Glutamatergic neuron (in vitro differentiated cells): Measurements from ENCODE around the gene C6orf52. TPM values are rescaled to one million over a fixed set of nuclear protein-coding genes. Genes with fewer than 3 reads are reported as not detected.

ENCODE experiments used
- DNase-seq: peaks from one replicate; pipeline ENCODE4 v3.0.0; 2022
- H3K27ac Mint-ChIP-seq: one replicate; pipeline ENCODE4 v1.8.0; 2020; ENCODE audit warnings: mild to moderate bottlenecking, mixed read lengths, inconsistent platforms; ENCODE audit not compliant: unreplicated experiment
- H3K27me3 Mint-ChIP-seq: one replicate; pipeline ENCODE4 v1.8.0; 2020; ENCODE audit warnings: mild to moderate bottlenecking, moderate library complexity, mixed read lengths, inconsistent platforms; ENCODE audit not compliant: unreplicated experiment
- H3K36me3 Mint-ChIP-seq: one replicate; pipeline ENCODE4 v1.8.0; 2020; ENCODE audit warnings: mild to moderate bottlenecking, mixed read lengths, inconsistent platforms; ENCODE audit not compliant: unreplicated experiment
- H3K4me1 Mint-ChIP-seq: one replicate; pipeline ENCODE4 v1.8.0; 2020; ENCODE audit warnings: mild to moderate bottlenecking, low read depth, mixed read lengths, inconsistent platforms; ENCODE audit not compliant: unreplicated experiment
- H3K4me3 Mint-ChIP-seq: one replicate; pipeline ENCODE4 v1.8.0; 2020; ENCODE audit warnings: mild to moderate bottlenecking, mixed read lengths, inconsistent platforms; ENCODE audit not compliant: unreplicated experiment
- H3K9me3 Mint-ChIP-seq: one replicate; pipeline ENCODE4 v1.8.0; 2020; ENCODE audit warnings: mild to moderate bottlenecking, moderate library complexity, mixed read lengths, inconsistent platforms; ENCODE audit not compliant: unreplicated experiment
- total RNA-seq: library from RNA; stranded (reverse); fragmentation: NEBNext Ultra II Directional; extraction: Animal tissue kit (Norgen Biotek cat#: 25700); gene quantifications from one replicate; pipeline ENCODE4 v1.2.1, GENCODE V29; 2021; ENCODE audit not compliant: unreplicated experiment
- TF ChIP-seq, protein P1 (sequence below): fragments of 200-600 bp; sonication (generic); IDR thresholded peaks from one replicate; pipeline ENCODE4 v1.5.0; 2021; ENCODE audit not compliant: partially characterized antibody, unreplicated experiment

C6orf52 gene
- total RNA-seq, 1 donor from 2014 or later: 4.1 TPM

DNA sequence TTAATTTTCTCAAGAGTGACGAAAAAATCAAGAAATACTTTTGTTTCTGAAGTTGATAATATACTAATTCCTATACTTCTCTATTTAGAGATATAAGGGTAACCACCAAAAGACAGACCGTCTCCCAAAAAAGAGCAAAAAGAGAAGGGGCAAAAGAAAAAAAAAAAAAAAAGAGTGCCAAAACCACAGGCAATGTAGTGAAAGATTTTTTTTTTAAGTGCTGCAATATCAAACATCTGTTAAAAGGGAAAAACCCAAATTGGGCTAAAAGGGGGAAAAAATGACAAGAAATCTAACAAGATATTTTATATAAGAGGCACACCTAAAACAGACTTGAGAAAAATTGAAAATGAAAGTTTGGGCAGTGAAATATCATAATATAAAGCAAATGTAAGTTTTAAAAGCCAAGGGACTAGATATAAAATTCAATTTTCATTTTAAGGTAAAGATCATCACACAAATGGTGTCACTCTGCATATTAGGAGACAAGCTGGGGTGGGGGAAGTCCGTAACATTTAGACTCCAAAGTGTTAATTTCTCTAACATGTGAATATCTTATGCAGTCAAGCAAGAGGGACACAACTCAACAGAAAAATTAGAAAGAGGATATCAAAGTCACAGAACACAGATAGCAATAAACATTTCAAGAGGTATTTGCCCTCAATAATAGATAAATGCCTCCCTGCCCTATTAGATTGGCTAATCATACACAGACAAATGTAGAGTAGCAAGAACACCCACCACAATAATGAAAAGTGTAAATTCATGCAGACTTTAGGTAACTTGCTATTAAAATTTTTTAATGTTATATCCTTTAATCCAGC, 9.1 kb downstream of the C6orf52 start:
- TF ChIP-seq, protein P1, sequence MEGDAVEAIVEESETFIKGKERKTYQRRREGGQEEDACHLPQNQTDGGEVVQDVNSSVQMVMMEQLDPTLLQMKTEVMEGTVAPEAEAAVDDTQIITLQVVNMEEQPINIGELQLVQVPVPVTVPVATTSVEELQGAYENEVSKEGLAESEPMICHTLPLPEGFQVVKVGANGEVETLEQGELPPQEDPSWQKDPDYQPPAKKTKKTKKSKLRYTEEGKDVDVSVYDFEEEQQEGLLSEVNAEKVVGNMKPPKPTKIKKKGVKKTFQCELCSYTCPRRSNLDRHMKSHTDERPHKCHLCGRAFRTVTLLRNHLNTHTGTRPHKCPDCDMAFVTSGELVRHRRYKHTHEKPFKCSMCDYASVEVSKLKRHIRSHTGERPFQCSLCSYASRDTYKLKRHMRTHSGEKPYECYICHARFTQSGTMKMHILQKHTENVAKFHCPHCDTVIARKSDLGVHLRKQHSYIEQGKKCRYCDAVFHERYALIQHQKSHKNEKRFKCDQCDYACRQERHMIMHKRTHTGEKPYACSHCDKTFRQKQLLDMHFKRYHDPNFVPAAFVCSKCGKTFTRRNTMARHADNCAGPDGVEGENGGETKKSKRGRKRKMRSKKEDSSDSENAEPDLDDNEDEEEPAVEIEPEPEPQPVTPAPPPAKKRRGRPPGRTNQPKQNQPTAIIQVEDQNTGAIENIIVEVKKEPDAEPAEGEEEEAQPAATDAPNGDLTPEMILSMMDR: no peak
- Mint-ChIP-seq H3K9me3 (no peaks in the 10 kb centered on the region), H3K4me1 (peaks cover 8% of the 10 kb centered on the region), H3K36me3 (no peaks in the 10 kb centered on the region), H3K27ac (no peak overlapping the region), H3K4me3 (no peak overlapping the region), H3K27me3 (peaks cover 4% of the 10 kb centered on the region)
- DNase-seq: no peak

DNA sequence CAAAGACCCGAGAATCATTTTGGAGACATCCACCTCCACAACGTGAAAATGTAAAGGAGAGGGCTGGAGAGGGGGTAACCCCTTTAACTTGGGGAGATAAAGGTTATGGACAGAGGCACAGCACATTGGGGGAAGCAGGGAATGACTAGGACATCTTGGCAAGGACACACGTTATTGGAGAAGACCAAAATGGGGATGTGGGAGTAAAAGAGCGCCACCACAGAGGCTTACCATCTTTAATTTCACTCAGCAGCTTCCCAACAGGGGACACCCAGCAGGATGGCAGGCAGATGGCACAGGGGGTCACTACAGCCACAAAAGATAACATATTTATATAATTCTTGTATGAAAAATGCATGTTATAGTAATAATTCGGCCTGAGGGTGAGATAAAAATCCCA, 9.8 kb downstream of the C6orf52 start:
- peaks cover 4% of the 10 kb centered on the region for H3K27me3 Mint-ChIP-seq
- H3K4me3 Mint-ChIP-seq: no peak overlapping the region
- no peak overlapping the region for H3K27ac Mint-ChIP-seq
- peaks cover 2% of the 10 kb centered on the region for H3K4me1 Mint-ChIP-seq
- no peaks in the 10 kb centered on the region for H3K36me3 Mint-ChIP-seq
- TF ChIP-seq, protein P1: no peak
- DNase-seq: no peak
- H3K9me3 Mint-ChIP-seq: no peaks in the 10 kb centered on the region

DNA sequence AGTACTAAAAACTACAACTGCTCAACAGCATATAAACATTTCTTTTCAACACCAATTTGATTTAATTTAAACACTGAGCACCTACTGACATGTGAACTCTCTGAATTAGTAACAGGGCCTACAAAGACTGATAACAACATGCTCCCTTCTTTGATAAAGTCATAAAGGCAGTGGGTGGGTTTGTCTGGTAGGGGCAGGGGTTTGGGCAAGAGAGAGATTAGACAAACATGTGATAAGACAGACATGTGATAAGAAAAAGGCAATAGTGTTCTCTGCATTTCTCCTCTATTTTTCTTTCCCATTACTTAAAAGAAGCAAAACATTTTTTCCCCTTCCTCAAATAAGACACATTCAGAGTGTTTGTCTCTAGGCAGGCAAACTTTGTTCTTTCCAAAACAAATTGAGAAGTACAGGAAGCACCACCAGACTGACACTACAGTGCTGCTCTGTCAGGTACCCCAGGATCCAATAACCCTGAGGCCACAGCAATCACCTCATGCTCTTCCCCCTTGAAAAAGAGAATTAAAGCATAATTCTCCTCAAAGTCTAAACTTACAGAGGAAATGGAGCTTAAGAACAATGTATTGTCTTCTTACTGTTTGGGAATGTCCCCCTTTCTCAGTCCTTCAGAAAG, 11.9 kb downstream of the C6orf52 start:
- no peak for DNase-seq
- Mint-ChIP-seq H3K4me1 (no peaks in the 10 kb centered on the region), H3K4me3 (no peak overlapping the region), H3K9me3 (no peaks in the 10 kb centered on the region), H3K27ac (no peak overlapping the region), H3K27me3 (peaks cover 4% of the 10 kb centered on the region), H3K36me3 (no peaks in the 10 kb centered on the region)
- TF ChIP-seq, protein P1: no peak

DNA sequence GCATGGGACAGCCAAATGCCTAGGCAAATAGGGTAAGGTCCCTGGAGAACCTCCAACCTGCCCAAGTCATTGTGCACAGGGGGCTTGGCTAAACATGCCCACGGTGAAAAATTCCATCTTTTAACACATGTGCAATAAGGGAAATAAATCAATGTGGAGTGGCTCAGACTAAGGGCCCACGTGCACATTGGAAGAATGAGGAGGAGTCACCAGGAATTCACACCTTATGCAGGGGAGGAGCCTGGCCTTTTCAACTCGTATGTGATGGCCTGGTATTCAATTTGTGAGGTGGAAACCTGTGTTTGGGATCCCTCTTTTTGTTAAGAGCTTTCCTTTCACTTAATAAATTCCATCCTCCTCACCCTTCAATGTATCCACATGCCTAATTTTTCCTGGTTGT, 12.6 kb downstream of the C6orf52 start:
- no peak overlapping the region for H3K27ac Mint-ChIP-seq
- no peak overlapping the region for H3K4me3 Mint-ChIP-seq
- TF ChIP-seq, protein P1: no peak
- H3K27me3 Mint-ChIP-seq: peaks cover 4% of the 10 kb centered on the region
- no peaks in the 10 kb centered on the region for H3K4me1 Mint-ChIP-seq
- DNase-seq: no peak
- H3K36me3 Mint-ChIP-seq: peaks cover 2% of the 10 kb centered on the region
- no peaks in the 10 kb centered on the region for H3K9me3 Mint-ChIP-seq

DNA sequence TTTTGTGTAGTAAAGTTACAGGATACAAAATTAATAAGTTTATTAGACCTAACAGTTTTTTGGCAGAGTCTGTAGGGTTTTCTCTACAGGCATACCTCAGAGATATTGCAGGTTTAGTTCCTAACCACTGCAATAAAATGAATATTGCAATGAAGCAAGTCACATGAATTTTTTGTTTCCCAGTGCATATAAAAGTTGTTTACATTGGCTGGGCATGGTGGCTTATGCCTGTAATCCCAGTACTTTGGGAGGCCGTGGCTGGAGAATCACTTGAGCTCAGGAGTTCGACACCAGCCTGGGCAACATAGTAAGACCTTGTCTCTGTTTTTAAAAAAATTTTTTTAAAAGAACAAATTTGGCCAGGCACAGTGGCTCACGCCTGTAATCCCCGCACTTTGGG, 16.0 kb downstream of the C6orf52 start:
- H3K4me3 Mint-ChIP-seq: no peak overlapping the region
- no peaks in the 10 kb centered on the region for H3K9me3 Mint-ChIP-seq
- no peaks in the 10 kb centered on the region for H3K4me1 Mint-ChIP-seq
- no peak for DNase-seq
- no peaks in the 10 kb centered on the region for H3K27me3 Mint-ChIP-seq
- H3K27ac Mint-ChIP-seq: no peak overlapping the region
- H3K36me3 Mint-ChIP-seq: peaks cover 4% of the 10 kb centered on the region
- TF ChIP-seq, protein P1: no peak
